ENCODE data around the gene VAPB. TPM values are rescaled to one million over a fixed set of nuclear protein-coding genes. Genes with fewer than 3 reads are reported as not detected.

The VAPB gene
- total RNA-seq, 1 donor from 2014 or later = 56.6 TPM

DNA sequence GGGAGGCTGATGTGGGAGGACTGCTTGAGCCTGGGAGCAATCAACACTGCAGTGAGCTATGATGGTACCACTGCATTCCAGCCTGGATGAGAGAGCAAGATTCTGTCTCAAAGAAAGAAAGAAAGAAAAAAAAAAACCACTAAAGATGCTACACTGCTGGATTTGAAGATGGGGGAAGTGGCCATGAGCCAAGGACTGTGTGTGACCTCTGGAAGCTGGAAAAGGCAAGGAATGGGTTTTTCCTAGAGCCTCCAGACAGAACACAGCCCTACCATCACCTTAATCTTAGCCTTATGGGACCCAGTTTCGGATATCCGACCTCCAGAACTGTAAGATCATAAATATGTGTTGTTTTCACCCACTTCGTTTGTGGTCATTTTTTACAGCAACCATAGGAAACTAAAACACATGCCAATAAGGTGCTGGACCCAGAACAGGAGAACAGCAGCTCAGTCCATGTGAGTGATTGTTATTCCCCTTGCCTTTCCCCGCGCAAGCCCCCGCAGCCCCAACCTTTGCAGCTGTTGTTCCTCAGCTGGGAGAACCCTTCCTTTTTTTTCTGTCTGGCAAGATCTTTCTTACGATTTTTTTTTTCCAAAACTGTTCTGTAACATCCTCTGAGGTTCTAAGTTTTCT lies 11.1 kb upstream of the VAPB start:
- no peak for DNase-seq (ENCODE audit: low read depth)

DNA sequence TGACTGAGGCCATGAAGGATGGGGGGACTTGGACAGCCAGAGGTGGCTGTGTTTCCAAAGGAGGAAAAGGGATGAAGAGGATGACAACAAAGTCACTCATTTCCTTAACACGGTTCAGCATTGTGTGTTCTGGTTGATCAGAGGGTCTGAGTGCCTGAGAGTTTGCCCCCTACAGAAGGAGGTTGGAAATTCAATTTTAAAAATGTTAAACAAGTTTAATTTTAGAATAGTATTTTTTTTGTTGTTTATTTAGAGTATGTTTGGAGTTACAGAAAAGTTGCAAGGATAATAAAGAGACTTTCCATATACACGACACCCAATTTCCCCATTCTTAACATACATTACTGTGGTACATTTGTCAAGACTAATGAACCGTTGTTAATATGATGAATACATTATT lies 10.3 kb upstream of the VAPB start:
- no peak for DNase-seq (ENCODE audit: low read depth)

DNA sequence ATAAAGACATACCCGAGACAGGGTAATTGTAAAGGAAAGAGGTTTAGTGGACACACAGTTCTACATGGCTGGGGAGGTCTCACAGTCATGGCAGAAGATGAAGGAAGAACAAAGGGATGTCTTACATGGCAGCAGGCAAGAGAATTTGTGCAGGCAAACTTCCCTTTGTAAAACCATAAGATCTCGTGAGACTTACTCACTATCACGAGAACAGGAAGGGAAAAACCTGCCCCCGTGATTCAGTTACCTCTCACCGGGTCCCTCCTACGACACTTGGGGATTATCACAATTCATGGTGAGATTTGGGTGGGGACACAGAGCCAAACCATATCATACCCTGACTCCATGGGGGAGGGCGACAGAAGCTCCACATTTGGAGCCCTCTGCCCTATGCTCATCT lies 7.4 kb upstream of the VAPB start:
- no peak for DNase-seq (ENCODE audit: low read depth)

DNA sequence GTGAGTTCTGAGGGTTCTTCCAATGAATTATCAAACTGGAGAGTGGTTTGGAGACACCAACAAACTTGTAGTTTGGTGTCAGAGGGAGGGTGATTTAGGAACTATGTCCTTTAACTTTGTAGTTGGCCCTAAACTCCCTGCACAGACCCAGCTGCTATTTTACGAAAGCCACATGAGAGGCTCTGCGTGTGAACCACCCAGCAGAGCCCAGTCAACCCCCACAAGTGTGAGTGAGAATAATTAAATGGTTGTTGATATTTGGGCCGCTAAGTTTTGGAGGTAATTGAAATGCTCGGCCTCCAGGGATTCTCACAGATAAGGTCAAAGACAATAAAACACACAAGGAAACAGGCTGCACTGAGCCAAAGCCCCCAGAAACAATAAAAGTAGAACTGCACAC lies 6.9 kb upstream of the VAPB start:
- no peak for DNase-seq (ENCODE audit: low read depth)

DNA sequence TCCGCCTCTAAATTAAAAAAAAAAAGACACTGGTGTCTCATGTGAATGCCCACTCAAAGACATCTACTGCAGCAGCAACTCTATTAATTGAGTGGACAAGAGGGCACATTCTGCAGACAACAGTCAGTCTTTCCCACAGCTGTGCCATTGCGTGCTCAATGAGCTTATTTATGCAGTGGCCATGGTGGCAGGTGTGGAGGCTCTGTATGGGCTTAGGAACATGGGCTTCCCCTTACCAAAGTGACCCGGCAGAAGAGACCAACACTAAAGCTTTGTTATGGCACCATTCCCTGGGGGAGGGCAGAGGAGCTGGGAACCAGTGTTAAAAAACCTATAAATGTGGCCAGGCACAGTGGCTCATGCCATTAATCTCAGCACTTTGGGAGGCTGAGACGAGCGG lies 4.2 kb upstream of the VAPB start:
- DNase-seq (ENCODE audit: low read depth) = no peak

DNA sequence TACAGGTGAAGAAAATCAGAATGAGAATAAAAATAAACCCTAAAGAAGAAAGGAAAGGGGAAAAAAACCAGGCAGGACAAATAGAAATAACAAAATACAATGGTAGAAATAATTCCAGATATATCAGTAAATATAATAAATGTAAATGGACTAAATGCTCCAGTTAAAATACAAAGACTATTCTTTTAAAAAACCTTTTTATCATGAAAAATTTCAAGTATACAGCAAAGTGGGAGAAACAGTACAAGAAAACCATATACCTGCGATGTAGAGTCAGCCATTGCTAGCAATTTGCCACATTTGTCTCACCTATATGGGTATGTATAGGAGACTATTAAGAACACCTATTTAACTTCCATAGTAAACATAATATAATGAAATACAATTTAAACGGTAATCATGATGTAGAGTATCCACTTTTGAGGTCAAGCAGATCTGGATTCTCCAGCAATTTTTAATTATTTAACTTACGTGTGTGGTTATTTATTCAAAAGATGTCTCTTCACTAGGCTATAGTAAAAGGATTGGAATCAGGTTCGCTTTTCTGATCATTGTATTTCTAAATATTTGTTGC lies 914 bp upstream of the VAPB start:
- no peak for DNase-seq (ENCODE audit: low read depth)

DNA sequence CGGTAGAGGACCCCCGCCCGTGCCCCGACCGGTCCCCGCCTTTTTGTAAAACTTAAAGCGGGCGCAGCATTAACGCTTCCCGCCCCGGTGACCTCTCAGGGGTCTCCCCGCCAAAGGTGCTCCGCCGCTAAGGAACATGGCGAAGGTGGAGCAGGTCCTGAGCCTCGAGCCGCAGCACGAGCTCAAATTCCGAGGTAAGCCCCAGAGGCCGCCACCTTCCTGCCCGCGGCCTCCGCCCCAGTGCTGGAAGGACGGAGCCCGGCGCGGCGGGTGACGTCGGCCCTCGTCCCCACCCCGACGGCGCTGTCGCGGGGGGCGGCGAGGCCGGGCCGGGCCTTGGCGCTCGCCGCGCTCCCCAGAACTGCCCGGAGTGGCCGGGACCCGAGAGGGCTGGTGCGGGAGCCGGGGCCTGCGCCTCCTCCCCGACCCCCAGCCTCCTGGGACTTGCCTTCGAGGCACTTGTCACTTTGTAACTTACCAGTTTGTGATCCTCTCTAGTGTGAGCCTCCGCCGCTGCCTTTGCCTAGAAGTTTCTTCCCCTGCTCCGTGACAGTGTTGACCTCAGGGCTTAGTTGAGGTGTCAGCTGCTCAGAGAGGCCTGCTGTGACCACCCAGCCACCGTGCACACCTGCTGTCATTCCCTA lies 417 bp downstream of the VAPB start:
- DNase-seq (ENCODE audit: low read depth) = no peak

DNA sequence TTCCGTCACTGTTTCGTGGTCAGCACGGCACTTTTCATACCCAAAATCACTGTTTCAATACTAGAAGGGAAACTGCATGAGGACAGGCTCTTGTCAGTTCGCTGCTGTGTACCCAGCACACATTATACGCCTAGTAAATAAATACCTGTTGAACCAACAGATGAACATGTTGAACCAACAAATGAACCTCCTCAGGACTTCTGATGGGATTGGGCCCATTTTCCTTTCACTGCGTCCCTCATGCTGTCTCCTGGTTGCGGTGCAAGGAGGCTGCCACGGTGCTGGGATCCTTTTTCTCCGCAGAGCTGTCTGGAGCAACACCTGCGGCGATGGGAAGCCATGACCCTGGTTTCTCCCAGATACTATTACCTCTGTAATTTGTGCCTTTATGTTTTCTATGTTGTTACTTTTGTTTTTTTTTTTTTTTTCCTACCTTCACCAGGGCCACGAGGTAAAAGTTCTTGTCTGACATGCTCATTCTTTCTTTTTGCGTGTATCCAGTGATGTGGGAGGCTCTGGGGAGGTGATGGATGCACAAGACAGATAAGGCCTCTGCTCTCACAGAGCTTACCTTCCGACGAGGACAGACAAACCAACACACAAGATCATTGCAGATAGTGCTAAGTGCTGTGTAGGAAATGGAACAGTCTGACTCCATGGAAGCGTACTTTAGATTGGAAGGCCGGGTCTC lies 1.1 kb downstream of the VAPB start:
- no peak for DNase-seq (ENCODE audit: low read depth)

DNA sequence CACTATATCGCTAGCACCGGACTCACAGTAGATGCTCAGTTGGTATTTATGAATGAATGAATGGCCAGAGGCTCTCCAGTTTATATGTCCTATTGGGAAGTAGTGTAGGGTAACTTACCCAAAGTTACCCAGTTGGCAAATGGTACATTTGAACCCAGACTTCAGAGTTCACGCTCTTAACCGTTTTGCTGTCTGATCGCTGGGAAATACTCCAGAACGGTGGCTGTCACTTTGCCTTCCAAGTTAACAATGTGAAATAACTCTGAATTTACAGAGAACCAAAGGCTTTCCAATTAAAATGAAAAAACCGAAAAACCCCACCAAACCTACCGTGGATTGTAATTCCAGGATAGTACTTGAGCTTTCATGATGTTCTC lies 1.6 kb downstream of the VAPB start:
- no peak for DNase-seq (ENCODE audit: low read depth)

DNA sequence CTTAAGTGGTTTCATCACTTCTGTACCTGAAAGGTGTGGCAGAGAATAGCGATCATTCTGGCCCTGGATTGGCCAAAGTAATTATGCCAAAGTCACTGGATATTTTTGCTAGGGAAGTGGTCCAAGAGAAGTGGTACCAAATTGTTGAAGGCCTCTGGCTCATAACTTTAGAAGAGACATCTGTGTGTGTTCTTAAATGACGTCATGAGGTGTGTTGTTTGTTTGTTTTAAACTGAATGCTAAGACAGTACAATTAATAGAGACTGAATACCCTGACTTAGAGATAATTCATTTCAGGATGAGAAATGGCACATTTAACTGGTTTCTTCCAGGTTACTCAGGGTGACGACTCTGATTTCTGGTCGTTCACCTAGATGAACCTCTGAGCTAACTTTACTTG lies 3.3 kb downstream of the VAPB start:
- no peak for DNase-seq (ENCODE audit: low read depth)

DNA sequence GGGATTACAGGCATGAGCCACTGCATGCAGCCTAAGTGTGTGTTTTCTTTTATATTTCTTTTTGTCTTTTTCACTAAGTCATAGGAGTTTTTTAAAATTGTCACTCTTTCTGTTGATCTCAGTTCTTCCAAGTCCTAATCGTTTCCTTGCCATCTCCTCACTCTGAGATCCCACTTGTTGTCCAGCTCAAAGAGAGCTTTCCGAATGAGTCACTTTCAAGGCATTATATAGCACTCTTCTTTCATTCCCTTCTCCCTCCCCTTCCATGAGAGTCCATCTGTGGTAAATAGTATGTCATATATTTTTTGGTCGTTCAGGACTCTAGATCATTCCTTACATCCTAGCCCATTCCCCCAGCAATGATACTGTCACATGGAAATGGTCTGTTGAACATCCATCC lies 4.3 kb downstream of the VAPB start:
- no peak for DNase-seq (ENCODE audit: low read depth)

DNA sequence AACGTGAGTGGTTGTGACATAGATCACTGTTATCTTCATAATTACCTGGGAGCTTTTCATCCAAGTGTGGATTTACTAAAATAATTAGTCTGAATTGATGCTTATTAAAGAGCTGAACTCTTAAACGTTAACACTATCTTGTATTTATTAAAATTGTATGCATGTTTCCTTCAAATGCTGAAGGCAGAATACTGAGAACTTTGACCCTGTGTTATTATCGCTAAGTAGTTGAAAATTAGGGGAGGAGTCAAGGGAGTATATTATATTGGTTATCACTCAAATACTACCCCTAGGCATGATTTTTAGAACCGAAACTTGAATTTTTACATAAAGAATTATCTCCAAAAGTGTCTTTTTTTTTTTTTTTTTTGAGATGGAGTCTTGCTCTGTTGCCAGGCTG lies 5.8 kb downstream of the VAPB start:
- DNase-seq (ENCODE audit: low read depth) = no peak

DNA sequence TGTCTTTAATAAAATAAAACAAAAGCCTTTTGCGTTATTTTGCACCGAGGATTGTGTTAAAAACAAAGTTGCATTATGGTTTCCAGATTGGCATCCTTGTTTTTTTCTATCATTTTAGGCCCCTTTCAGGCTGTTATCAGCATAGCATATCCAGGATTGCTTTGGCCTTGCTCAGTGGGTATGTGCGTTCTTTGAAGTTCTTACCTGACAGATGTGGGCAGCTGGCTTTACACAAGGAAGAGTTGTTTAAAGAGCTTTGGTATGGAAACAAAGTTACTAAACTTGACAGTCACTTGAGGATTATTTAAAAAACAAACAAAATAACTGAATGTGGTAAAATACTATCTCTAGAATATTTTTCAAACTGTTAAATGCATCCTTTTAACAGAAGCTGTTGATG lies 6.6 kb downstream of the VAPB start:
- no peak for DNase-seq (ENCODE audit: low read depth)

DNA sequence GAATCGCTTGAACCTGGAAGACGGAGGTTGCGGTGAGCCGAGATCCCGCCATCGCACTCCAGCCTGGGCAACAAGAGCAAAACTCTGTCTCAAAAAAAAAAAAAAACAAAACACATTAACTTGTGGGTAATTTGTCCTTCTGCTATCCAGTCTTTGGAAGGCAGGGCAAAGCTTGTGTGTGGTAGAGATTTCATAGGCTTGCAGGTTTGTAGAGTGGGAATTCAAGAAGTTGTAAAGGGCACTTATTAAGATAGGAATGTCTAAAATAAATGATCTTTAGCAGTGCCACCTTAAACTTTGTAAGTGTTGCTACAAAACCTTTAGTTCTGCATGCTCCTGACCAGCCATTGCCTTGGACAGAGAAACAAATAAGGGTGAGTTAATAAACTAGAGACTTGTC lies 8.4 kb downstream of the VAPB start:
- no peak for DNase-seq (ENCODE audit: low read depth)

DNA sequence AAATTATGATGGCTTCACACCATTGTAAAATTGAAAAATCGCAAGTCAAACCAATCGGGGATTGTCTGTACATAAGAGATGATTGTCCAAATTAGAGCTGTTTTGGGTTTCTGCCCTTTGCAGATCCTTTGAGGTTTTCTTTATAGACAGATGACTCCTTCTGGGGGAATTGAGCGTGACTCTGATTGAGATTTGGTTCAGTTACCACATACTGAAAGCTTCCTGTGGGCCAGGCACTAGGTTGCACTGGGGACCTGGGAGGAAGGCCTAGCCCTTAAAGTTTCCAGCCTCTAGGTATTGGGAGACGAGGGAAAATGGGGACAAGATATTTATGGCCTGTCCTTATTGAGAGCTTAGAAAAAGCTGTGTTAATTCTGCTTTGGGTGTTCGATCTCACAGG lies 9.2 kb downstream of the VAPB start:
- DNase-seq (ENCODE audit: low read depth) = no peak

DNA sequence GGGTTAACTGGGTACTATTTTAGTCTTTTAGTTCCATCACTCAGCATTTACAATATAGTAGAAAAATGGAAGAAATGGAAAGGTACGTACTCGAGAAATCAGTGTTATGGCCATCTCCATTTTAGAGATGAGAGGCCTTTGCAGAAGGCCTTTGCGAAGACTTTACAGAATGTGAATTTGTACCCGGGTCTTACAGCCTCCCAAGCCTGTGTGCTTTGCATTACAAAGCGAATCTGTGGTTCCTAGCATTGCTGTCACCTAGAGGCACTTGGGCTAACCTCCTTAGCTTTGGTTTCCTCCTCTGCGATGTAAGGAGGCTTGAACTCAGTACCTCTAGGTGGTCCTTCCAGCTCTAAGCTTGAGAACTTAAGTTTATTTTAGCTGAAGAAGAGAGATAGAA lies 10.9 kb downstream of the VAPB start:
- DNase-seq (ENCODE audit: low read depth) = no peak

DNA sequence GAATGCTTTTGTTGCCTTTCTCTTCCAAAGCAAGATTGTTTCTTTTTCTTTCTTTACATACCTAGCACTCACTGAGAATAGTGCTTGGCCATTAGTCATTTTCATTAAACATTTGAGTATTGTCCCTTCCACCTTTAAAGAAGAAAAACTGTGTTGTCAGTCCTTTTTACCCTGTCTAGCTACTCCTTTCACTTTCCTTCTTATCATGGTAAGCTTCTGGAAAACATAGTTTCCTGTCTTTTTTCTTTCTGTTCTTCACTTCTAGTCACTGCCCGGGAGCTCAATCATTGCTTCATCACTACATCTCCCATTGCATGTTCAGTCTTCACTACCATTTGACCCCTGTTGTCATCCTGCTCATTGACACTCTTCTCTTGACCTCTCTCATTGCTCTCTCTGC lies 12.1 kb downstream of the VAPB start:
- DNase-seq (ENCODE audit: low read depth) = no peak

DNA sequence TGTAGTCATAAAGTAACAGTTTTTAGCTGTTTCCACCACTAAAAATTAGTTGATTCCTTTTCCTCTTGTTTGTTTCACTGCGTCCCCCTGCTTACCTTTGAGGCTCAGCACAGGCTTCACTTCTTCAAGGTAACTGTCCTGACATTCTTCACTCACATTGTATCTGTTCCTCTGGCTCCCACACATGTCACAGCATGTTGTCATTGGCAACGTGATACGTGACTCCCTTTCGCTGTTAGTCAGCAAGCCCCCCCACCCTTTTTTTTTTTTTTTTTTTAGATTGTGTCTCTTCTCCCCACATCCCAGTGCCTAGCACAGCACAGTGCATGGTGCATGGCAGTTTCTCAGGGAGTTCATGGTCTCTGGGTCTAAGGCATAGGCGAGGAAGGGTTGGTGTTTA lies 13.3 kb downstream of the VAPB start:
- DNase-seq (ENCODE audit: low read depth) = no peak

DNA sequence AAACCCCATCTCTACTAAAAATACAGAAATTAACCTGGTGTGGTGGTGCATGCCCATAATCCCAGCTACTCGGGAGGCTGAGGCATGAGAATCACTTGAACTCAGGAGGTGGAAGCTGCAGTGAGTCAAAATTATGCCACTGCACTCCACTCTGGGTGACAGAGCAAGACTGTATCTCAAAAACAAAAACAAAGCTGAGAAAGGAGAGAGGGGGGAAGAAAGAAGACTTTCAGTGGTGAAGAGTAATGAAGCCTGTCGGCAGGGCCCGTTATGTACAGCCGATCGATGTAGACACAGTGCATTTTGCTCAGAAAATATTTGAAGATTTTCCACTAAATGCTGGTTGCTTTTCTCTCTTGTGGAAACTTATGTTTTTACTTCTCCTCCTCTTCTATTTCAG lies 13.8 kb downstream of the VAPB start:
- no peak for DNase-seq (ENCODE audit: low read depth)

DNA sequence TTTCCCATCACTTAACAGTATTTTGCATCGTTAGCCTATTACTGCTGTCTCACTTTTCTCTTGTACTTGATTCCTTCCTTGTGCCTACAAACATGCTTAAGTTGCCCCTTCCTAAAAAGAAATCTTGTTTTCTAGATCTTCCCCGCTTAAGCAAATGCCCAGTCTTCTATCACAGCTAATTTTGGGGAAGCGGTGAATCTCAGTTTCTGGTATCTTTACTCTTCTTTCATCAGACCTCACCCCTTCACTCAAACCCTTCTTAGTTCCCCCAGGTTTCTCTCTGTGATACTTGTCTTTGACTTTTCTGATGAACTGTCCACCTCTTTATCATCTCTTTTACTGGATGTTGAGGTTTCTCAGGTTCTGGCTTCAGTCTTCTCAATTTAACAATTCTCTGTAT lies 14.2 kb downstream of the VAPB start:
- no peak for DNase-seq (ENCODE audit: low read depth)

DNA sequence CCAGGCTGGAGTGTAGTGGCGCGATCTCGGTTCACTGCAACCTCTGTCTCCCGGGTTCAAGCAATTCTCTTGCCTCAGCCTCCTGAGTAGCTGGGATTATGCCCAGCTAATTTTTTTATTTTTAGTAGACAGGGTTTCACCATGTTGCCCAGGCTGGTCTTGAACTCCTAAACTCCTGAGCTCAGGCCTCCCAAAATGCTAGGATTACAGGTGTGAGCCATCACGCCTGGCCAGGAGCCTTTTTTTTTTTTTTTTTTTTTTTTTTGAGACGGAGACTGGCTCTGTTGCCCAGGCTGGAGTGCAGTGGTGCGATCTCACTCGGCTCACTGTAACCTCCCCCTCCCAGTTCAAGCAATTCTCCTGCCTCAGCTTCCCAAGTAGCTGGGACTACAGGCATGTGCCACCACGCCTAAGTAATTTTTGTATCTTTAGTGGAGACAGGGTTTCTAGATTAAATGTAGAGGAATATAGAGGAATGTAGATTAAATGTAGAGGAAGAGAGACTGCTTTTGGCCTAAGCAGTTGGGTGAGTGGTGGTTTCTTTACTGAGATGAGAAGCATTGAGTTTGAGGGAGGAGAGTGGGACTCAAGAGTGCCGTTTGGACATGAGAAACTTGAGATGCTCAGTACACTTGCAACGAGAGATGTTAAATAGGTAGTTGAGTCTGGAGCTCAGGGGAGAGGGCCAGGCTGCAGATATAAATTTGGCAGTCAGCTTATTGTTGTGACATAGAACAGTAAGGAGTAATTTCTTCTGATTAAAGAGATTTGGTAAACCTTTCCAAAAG lies 16.7 kb downstream of the VAPB start:
- no peak for DNase-seq (ENCODE audit: low read depth)

DNA sequence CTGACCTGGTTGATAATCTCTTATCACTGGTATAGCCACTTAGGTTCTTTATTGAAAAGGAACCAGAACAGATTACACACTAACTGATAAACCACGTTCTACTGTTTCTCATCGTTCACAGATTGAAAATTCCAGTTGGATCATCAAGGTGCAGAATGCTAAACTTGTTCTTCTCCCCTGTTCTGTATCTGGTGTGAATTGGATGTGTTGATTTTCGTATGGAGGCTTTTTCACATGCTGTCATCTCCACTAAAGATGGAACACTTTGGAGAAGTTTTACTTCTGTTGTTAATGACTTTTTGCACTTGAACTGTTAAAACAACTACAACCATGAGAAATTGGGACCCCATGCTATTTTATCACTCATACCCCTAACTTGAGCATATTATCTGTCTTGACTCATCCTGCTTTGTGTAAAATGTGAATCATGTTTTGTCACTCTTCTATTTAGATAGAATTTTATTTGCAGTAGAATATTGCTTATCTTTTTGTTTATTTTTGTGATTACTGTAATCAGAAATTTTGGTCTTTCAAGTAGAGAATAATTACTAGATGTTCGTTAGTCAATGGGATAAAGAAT lies 17.5 kb downstream of the VAPB start:
- DNase-seq (ENCODE audit: low read depth) = no peak

Measured in renal cortical epithelial cell (primary cell).